Type B pancreatic cell (in vitro differentiated cells): ENCODE data around the gene KCNQ2. TPM values are rescaled to one million over a fixed set of nuclear protein-coding genes. Genes with fewer than 3 reads are reported as not detected.

Source experiments
- DNase-seq: peaks from one replicate; pipeline ENCODE4 v3.0.0; 2021; ENCODE audit warnings: mixed read lengths; ENCODE audit not compliant: unreplicated experiment; ENCODE audit errors: extremely low spot score
- H3K27ac Mint-ChIP-seq: 2 replicates; pipeline ENCODE4 v1.8.0; 2021; ENCODE audit warnings: mild to moderate bottlenecking, mixed read lengths
- H3K27me3 Mint-ChIP-seq: 2 replicates; pipeline ENCODE4 v1.8.0; 2021; ENCODE audit warnings: mixed read lengths
- H3K36me3 Mint-ChIP-seq: 2 replicates; pipeline ENCODE4 v1.8.0; 2021; ENCODE audit warnings: mixed read lengths
- H3K4me1 Mint-ChIP-seq: one replicate; pipeline ENCODE4 v1.8.0; 2021; ENCODE audit warnings: mixed read lengths; ENCODE audit not compliant: unreplicated experiment
- H3K4me3 Mint-ChIP-seq: 2 replicates; pipeline ENCODE4 v1.8.0; 2021; ENCODE audit warnings: mild to moderate bottlenecking, mixed read lengths
- H3K9me3 Mint-ChIP-seq: 2 replicates; pipeline ENCODE4 v1.8.0; 2021; ENCODE audit warnings: mixed read lengths
- CTCF ChIP-seq: fragments of 200-600 bp; sonication (generic); conservative IDR thresholded peaks from 2 replicates; pipeline ENCODE4 v1.5.0; 2021; ENCODE audit warnings: antibody characterized with exemption, mild to moderate bottlenecking
- total RNA-seq: library from RNA; stranded (reverse); gene quantifications from 2 replicates; pipeline ENCODE4 v1.2.1, GENCODE V29; 2021; ENCODE audit warnings: low replicate concordance

KCNQ2 gene
- total RNA-seq, 1 donor from 2014 or later = 47.3 TPM

- Mint-ChIP-seq H3K27me3 (no peaks in the 10 kb centered on the region), H3K9me3 (no peaks in the 10 kb centered on the region), H3K4me1 (no peaks in the 10 kb centered on the region), H3K4me3 (no peak overlapping the region), H3K27ac (no peak overlapping the region), H3K36me3 (no peaks in the 10 kb centered on the region)
- no peak for DNase-seq
- no peak for TF ChIP-seq CTCF
Measured at GRCh38 chr20:63415647-63416391, 56.6 kb downstream of the KCNQ2 start.

DNA sequence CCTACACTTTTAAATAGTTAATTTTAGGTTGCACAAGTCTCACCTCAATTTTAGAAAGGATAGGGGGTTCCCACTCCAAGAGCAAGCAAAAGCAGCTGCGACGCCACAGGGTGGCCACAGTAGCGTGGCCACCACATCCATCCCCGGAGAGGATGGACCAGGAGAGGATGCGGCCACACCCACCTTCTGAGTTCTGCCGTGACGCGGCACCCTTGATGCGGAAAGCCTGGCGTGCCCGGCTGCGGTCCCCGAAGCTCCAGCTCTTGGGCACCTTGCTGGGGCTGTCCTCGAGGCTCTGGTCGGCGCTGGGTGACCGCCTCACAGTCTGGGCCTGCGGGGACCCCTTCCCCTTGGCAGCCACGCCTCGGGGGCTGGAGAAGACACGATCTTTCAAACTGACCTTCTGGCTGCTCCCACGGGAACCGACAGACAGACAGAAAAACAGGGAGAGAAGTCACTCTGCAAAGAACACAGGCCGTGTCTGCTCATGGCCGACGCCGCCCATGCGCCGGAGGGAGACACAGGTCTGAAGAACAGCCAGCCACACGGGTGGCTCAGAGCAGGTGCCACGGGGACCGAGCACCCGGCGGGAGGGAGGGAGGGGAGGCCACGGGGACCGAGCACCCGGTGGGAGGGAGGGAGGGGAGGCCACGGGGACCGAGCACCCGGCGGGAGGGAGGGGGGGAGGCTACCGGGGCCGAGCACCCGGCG, 57.6 kb downstream of the KCNQ2 start:
- Mint-ChIP-seq H3K27ac (no peak overlapping the region), H3K4me1 (no peaks in the 10 kb centered on the region), H3K4me3 (no peak overlapping the region), H3K36me3 (no peaks in the 10 kb centered on the region), H3K9me3 (no peaks in the 10 kb centered on the region), H3K27me3 (no peaks in the 10 kb centered on the region)
- no peak for TF ChIP-seq CTCF
- no peak for DNase-seq

GRCh38 chr20:63413963-63414684, 58.3 kb downstream of the KCNQ2 start:
- TF ChIP-seq CTCF = no peak
- DNase-seq = no peak
- Mint-ChIP-seq H3K27ac (no peak overlapping the region), H3K27me3 (no peaks in the 10 kb centered on the region), H3K4me1 (no peaks in the 10 kb centered on the region), H3K9me3 (no peaks in the 10 kb centered on the region), H3K4me3 (no peak overlapping the region), H3K36me3 (no peaks in the 10 kb centered on the region)

DNA sequence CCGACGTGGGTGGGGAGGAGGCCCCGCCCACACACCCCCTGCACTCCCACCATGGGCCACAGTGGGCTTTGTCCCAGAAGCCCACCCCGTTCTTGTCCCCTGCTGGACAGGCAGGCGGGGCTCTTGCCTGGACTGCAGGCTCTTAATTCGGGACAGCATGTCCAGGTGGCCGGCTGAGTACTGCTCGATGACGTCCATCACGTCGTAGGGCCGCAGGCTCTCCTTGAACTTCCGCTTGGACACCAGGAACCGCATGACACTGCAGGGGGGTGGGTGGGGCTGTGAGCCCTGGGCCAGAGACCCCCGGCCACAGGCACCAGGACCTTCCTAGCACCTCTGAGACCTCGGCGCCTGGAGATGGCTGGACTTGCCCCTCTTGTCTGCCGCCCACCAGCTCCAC, 59.1 kb downstream of the KCNQ2 start:
- H3K4me3 Mint-ChIP-seq = no peak overlapping the region
- TF ChIP-seq CTCF = no peak
- no peak overlapping the region for H3K27ac Mint-ChIP-seq
- H3K27me3 Mint-ChIP-seq = no peaks in the 10 kb centered on the region
- H3K4me1 Mint-ChIP-seq = no peaks in the 10 kb centered on the region
- no peaks in the 10 kb centered on the region for H3K36me3 Mint-ChIP-seq
- no peak for DNase-seq
- no peaks in the 10 kb centered on the region for H3K9me3 Mint-ChIP-seq

DNA sequence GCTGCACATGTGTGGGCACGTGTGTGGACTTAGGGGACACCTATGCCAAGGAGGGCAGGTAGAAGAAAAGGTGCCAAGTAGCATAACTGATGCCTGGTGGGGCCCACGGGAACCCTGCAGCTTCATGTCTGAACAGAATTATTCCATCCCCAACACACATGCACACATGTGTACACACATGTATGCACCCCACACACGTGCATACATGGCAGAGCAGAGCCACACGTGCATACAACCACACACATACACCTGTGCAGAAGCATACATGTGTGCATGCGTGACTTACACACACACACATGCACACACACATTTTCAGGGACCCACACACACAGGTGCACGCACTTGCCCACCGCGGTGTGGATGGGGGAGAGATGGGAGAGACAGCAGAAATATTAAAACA, 59.6 kb downstream of the KCNQ2 start:
- Mint-ChIP-seq H3K27ac (no peak overlapping the region), H3K27me3 (no peaks in the 10 kb centered on the region), H3K4me3 (no peak overlapping the region), H3K36me3 (no peaks in the 10 kb centered on the region), H3K9me3 (no peaks in the 10 kb centered on the region), H3K4me1 (no peaks in the 10 kb centered on the region)
- DNase-seq = no peak
- no peak for TF ChIP-seq CTCF
